Vagina (tissue), 2 donors: ENCODE results near the gene SAP30BP.

Source experiments
- CTCF ChIP-seq, 3 experiments: fragments of 450-650 bp in 2 of 3; fragments of 200-600 bp in 1 of 3; sonication (generic) in 1 of 3; IDR thresholded peaks; one replicate each; pipeline ENCODE4 v1.5.1; 2017 to 2019; ENCODE audit warnings: antibody characterized with exemption in 3 of 3, mild to moderate bottlenecking in 2 of 3, moderate library complexity in 2 of 3
- POLR2A ChIP-seq, 2 donors: fragments of 450-650 bp; IDR thresholded peaks; one replicate each; pipeline ENCODE4 v1.6.1; 2017; ENCODE audit warnings: antibody characterized with exemption in 2 of 2, mild to moderate bottlenecking in 2 of 2, moderate library complexity in 2 of 2
- POLR2AphosphoS5 ChIP-seq, 2 donors: sonication (generic); formaldehyde crosslinking; IDR thresholded peaks; one replicate each; pipeline ENCODE4 v1.9.0; 2017; ENCODE audit warnings: antibody characterized with exemption in 2 of 2, mild to moderate bottlenecking in 2 of 2, low read depth in 1 of 2; ENCODE audit not compliant: insufficient read depth in 1 of 2

- TF ChIP-seq CTCF (IDR thresholded peaks at IDR 0.05) (no peak), POLR2AphosphoS5 (IDR thresholded peaks at IDR 0.05; ENCODE audit: insufficient read depth in 1 of 2, low read depth in 1 of 2) (no peak), POLR2A (IDR thresholded peaks at IDR 0.05) (no peak)
These were observed 71.2 kb downstream of the SAP30BP start for GRCh38 chr17:75738218-75738802.
